ENCODE measurements around the gene KCNH1.

Gene KCNH1, protein sequence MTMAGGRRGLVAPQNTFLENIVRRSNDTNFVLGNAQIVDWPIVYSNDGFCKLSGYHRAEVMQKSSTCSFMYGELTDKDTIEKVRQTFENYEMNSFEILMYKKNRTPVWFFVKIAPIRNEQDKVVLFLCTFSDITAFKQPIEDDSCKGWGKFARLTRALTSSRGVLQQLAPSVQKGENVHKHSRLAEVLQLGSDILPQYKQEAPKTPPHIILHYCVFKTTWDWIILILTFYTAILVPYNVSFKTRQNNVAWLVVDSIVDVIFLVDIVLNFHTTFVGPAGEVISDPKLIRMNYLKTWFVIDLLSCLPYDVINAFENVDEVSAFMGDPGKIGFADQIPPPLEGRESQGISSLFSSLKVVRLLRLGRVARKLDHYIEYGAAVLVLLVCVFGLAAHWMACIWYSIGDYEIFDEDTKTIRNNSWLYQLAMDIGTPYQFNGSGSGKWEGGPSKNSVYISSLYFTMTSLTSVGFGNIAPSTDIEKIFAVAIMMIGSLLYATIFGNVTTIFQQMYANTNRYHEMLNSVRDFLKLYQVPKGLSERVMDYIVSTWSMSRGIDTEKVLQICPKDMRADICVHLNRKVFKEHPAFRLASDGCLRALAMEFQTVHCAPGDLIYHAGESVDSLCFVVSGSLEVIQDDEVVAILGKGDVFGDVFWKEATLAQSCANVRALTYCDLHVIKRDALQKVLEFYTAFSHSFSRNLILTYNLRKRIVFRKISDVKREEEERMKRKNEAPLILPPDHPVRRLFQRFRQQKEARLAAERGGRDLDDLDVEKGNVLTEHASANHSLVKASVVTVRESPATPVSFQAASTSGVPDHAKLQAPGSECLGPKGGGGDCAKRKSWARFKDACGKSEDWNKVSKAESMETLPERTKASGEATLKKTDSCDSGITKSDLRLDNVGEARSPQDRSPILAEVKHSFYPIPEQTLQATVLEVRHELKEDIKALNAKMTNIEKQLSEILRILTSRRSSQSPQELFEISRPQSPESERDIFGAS

DNA sequence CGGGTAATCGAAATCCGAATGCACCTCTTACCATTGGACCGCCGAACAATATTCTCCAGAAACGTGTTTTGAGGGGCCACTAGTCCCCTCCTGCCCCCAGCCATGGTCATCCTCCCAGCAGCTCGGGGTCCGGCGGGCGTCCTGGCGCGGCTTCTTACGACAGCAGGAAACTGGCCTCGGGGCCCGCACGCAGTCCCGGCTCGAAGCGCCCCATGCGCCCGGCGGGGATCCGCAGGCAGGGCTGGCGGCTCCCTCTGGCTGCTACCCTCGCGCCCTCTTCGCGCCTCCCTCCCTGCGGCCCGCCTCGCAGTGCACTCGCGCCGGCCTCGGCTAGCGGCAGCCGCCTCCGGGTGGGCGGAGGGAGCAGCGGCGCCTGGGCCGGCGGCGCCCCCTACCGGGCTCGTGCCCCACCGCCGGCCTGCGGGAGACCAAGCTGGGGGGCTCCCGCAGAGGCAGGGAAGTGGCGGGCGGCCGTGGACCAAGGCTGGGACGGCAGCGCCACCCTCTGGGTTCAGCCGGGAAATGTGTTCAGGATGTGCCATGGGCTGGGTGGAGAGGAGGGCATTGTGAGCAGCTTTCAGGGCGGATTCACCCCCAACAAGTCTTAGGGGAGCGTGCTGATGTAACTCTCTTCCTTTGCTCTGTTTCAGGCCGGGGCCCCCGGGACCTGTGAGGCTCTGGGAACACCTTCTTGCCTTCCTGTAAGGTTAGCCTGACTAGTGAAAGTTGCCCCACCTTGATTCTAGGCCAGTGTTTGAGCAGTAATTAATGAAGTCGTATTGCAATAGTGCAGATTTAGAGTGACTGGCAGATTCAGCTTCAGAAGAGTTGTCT, at the start of gene KCNH1:
TSS of gene KCNH1 (minus strand) at position 313 of the 834 bp plus-strand sequence. CDS start at position 110, 203 bp downstream.
- DNase-seq = peak; percentile 33 to 93 (median 85)

DNA sequence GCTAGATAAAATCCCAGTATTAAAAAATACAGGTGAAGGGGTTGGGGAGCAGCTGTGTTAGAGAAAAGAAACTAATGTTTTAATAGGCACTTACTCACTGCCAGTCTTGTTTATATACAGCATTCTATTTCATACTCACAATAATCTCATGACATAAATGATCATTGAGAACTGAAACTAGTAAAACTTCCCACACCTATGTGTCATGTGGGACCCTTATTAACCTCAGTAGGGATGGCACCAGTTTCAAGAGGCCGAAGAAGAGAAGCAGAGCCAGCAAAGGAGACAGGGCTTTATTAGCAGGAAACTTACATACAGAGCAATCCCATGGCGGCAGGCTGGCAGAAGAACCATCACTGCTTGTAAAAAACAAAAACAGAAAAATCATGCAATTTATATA, 48.8 kb upstream of the KCNH1 start:
- DNase-seq = no peak

DNA sequence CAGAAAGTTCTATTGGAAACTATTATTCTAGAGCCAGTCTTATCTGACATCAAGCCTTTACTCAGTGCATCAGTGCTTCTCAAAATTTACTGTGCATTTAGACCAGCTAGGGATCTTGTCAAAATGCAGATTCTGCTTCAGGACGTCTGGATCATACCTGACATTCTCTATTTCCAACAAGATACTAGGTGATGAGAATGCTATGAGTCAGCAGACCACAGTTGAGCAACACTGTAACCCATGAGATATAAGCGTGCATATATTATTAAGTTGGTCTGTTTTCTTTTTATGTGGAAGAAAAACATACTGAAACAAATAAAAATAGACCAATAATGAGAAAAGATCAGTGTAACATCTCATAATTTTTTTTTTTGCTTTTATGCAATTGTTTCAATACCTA, 40.4 kb upstream of the KCNH1 start:
- DNase-seq = no peak

DNA sequence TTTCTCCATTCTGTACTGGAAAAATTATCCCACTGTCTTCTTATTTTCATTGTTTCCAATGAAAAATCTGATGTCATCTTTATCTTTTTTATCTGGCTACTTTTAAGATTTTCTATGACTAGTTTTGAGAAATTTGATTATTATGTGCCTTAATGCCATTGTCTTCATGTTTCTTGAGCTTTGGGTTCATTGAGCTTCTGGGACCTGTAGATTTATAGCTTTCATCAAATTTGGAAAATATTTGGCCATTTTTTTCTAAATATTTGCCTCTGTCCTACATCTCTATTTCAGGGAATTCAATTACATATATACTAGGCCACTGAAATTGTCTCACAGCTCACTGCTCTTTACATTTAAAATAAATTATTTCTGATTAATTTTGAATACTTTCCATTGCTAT, 38.7 kb upstream of the KCNH1 start:
- DNase-seq = no peak

DNA sequence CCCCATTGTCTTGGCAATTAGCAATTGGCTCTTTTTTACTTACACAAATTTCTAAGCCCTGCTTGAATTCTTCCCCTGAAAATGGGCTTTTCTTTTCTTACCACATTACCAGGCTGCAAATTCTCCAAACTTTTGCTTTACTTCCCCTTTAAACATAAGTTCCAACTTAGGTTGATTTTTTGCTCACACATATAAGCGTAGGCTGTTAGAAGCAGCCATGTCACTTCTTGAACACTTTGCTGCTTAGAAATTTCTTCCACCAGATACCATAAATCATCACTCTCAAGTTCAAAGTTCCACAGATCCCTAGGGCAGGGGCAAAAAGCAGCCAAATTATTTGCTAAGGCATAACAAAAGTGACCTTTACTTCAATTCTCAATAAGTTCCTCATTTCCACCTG, 35.4 kb upstream of the KCNH1 start:
- no peak for DNase-seq

DNA sequence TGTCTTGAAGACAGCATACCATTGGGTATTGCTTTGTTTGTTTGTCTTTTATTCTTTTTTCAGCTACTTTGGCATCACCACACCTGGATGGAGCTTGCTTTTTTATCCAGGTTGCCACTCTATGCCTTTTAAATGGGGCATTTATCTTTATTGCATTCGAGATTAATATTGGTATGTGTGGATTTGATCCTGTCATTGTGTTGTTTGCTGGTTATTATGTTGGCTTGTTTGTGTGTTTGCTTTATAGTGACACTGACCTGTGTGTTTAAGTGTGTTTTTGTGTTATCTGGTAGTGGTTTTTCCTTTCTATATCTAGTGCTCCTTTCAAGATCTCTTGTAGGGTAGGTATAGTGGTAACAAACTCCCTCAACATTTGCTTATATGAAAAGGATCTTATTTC, 24.9 kb upstream of the KCNH1 start:
- DNase-seq = no peak

DNA sequence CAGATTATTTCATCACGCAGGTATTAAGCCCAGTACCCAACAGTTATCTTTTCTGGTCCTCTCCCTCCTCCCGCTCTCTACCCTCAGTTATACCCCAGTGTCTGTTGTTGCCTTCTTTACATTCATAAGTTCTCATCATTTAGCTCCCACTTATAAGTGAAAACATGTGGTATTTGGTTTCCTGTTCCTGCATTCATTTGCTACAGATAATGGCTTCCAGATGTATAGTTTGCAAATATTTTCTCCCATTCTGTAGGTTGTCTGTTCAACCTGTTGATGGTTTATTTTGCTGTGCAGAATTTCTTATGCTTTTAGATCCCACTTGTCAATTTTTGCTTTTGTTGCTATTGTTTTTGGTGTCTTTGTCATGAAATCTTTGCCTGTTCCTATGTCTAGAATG, 21.1 kb upstream of the KCNH1 start:
- DNase-seq = no peak

DNA sequence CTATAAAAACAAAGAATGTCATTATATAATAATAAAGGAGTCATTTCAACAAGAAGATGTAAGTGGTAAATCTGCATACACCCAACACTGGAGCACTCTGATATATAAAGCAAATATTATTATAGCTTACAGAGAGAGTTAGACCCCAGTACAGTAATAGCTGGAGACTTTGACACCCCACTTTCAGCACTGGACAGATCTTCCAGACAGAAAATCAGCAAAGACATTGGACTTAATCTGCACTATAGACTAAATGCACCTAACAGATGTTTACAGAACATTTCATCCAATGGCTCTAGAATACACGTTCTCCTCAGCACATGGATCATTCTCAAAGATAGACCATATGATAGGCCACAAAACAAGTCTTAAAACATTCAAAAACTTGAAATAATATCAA, 20.0 kb upstream of the KCNH1 start:
- DNase-seq = no peak

DNA sequence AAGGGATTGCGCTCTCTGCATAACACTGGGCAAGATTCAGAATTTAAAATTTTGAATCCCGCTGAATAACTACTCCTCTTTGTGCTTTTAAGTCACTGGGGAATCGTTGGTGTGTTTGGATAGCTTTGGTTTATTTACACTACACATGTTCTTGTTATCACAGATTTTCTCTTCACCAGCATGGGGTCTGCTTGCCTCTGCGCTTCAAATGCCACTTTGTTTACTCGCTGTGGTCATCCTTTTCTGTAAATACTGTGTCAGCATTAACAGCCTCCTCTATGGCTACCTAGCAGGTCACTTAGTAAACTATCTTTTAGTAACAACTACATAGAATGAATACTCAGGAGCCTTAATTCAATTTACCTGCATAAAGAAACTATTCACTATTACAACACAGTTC, 14.4 kb upstream of the KCNH1 start:
- no peak for DNase-seq

DNA sequence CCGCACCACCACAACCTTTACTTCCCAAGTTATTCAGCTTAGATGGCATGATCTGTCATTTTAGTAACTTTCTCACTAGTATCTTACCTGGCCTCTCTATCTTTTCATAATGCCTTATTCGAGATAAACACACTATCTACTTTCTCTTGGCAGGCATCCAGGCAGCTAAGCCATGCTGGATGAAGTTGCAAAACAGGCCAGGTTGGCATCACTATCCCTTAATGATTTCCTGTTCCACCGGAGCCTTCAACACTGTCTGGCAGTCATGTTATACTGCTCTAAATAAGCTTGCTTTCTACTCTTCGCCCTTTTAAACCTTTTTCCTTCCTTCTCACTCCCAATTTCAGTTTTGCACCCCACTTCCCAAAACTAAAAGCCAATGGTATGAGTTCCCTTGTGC, 12.0 kb upstream of the KCNH1 start:
- no peak for DNase-seq

DNA sequence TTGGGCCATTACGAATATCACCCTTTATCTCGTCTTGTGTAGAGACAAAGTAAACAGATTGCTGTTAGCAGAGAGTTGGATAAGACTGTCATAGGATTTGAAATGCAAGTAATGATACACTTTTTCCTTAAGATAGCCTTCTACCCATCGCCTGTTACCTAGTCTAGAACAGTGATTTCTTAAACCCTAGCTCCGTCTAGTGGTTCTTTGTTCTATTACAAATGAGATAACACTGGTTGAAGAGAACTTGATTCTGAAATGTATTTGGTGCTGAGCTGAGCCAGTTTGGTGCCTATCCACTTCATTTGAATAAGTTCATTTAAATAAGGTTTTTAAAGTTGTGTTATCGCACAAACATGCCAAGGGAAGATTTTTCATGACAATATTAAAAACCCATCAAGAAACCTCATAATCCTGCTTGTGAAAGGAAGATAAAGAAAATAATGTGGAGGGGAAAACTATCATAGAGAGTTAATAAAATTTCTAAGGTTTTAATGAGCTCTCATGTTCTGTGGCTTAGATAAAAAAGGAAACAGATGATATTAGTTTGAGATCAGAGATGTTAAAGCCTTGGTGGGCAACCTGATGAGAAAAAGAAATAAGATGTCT, 1.5 kb upstream of the KCNH1 start:
- DNase-seq = peak in 2 of 58 donors; percentile 49 to 71

DNA sequence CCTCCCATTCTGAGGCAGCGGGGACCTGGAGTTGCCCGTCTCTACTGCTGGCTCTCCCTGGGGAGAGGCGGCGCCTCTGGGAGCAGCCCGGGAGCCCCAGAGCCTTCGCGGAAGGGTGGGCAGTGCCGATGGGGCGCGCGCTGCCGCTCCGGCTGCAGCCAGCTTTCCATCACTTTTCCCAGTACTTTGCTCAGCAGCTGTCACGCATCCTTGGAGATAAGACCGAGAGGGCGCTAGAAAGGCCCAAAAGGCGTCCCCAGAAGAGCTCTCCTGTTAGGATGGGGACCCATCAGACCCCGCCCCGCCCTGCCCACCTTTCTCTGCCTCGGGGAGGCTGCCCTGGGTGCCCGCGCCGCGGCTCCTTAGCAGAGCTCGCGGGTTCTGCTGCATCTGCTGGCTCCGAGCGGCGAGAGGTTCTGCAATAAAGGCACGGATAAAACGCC, 534 bp downstream of the KCNH1 start:
- peak in 45 of 58 donors; percentile 14 to 73 (median 48) for DNase-seq

DNA sequence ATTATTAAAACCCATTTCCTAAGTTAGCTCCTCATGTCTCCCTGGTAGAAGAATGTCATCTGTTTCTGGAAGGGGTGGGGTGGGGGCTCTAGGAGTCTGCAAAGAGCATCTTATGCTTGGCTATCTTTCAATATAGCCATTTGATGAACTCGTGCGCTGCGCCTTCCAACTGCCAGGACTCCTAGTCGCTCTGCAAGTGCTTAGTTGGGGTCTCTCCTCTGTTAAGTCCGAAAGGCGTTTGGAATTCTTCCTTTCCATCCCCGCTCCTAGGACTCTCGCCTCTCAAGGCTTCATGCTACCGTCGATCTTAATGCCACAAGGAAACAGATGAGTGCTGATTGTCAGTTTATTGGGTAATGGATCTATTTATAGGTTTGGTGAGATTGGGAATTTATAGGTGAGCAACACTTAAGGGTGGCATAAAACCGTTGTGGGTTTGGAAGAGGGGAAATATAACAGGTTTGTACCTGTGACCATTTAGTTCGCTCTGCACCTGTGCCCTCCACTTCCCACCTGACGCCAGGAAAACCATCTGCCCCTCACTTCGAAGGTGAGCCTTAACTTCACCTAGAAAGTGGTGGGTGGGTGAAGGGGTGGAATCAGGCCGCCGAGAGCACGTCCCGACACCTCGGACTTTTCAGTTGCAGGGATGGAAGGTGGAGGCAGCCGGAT, 1.1 kb downstream of the KCNH1 start:
- peak in 14 of 58 donors; percentile 0 to 48 (median 5) for DNase-seq

DNA sequence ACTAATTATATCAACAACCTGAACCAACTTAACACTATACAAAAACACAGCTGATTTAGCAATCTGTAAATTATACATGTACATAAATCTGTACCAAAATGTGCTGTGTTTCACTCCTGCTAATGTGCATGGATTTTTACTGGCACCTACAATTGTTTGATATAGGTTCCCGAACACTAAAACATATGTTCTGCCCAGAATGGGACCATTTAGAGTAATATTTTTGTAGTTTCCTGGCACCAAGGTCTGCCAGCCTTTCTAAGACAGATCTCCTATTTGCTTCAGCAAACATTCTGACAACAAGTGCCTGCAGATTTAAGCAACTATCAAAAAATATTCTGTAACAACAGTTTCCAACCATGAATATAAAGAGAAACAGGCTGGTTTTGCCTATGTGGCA, 4.2 kb downstream of the KCNH1 start:
- DNase-seq = peak in 1 of 58 donors; percentile 6

DNA sequence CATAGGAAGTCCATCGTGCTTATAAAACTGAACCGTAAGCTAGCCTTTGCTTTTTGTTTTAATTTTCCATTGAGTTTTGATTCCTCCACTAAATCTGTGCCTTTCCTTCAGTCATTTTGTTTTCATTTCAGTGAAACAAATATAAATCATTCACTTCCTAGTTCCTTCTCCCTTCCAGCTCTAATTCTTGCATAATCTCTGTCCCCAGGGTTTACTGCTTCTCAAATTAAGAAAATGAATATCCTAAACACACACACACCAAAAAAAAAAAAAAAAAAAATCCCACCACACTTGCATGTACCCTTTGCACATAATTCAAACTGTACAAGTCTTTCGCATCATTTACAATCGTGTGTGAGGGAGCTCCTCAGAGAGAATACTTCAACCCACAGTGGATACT, 6.8 kb downstream of the KCNH1 start:
- no peak for DNase-seq

DNA sequence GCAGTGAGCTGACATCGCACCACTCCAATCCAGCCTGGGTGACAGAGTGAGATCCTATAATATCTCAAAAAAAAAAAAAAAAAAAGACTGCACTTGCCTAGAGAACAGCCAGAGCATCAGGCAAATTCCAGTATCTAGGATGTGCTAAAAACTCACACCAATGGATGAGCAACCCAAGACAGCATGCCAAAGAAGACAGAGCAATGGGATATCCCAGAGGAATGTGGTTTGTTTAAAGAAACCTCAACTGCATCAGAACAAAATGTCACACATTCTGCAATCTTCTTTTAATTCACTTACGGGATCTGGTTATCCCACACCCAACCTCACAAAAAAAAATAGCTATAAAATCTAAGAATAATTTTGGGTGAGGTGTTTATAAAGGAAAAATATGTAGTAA, 7.3 kb downstream of the KCNH1 start:
- no peak for DNase-seq

DNA sequence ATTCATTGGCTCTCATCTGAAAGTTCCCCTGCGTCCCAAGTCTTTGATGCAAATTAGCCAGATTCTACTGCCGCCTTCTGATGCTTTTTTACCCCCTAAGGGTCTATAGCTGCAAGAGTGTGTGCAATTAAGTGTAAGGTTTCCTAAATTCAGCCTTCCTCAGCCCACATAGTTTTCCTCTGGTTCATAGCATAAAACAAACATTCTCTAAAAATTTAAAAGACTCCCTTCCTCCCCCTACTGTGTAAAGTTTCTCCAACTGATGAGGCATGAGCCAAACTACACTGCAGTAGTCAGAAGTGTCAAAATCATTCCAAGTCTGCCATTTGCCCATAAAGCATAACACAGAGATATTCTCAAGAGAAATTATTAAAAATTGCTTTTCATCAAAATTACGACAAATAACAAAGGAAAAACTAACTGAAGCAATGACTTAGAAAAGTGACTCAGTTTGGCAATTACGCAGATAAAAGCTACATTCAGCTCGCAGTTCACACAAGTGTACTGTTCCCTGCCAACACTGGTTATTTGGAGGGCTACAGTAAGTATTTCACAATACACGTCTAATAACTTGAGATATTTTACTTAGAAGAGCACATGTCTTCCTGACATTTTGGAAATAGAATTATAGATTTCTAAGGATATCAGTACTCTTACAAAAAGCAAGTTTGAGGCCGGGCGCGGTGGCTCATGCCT, 15.4 kb downstream of the KCNH1 start:
- no peak for DNase-seq

DNA sequence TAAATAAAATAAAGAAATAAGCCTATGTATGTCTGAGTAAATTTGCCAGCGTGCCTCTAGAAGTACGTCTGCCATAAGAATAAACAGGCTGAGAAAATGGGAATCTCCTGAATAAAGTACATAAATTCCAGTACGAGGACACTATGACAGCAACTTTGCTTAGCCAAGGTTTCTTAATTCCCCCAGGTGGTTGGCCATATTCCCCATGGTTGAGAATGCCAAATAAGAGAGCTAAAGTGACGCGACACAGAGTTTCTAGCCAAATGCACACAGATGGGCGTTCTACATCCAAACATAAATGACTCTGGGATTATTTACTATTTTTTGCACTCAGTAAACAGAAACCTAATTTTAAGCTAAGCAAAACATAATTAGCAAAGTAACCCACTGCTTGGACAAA, 19.5 kb downstream of the KCNH1 start:
- DNase-seq = no peak

DNA sequence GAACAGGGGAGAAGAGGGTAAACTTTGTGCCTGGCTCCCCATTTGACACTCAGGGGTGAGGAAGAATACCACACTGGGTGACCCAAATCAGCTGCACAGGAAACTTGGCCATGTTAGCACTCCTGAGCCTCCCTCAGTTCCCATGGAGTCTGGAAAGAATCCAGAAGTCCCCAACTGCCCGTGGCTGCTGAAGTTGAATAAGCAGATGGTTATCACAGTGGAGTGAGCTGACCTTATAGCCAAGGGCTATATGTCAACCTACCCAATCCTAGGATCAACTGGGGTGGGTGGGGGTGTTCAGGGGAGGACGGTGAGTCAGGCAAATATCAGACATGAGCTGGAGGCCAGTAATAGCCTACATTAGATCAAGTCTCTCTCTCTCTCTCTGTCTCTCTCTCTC, 20.4 kb downstream of the KCNH1 start:
- DNase-seq = no peak

DNA sequence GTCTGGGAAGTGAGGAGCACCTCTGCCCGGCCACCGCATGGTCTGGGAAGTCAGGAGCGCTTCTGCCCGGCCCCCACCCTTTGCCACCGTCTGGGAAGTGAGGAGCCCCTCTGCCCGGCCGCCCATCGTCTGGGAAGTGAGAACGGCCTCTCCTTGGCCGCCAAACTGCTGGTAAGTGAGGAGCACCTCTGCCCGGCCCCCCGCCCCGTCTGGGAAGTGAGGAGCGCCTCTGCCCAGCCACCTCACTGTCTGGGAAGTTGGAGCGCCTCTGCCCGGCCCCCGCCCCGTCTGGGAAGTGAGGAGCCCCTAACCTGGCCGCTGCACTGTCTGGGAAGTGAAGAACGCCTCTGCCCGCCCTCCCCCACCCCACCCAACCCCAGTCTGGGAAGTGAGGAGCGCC, 22.6 kb downstream of the KCNH1 start:
- DNase-seq = no peak
